Psoas muscle (tissue), 8 donors: ENCODE data around the gene TENT4A. TPM values are rescaled to one million over a fixed set of nuclear protein-coding genes. Genes with fewer than 3 reads are reported as not detected.
A peak's percentile ranks its signal among the peaks of the same experiment; 100 is the strongest.

Experiments
- ATAC-seq, 4 donors: fragments of 200-7000 bp; cut with Tn5 transposase; one replicate each; pipeline ENCODE4 v1.9.1; 2020; ENCODE audit warnings: moderate library complexity in 3 of 4, mild to moderate bottlenecking in 2 of 4
- DNase-seq, 2 donors: peaks; one replicate each; pipeline ENCODE4 v3.0.0-alpha.2; 2020
- H3K27ac ChIP-seq: fragments of 200-600 bp; one replicate; pipeline ENCODE4 v1.8.0; 2022
- H3K27me3 ChIP-seq, 3 donors: fragments of 200-600 bp in 1 of 3; one replicate each; pipeline versions ENCODE4 v1.6.1 to v1.8.0; 2013 to 2022; ENCODE audit warnings: low read length in 2 of 3, mild to moderate bottlenecking in 2 of 3, moderate library complexity in 1 of 3; ENCODE audit not compliant: insufficient read depth in 3 of 3
- H3K36me3 ChIP-seq, 2 donors: fragments of 200-600 bp in 1 of 2; one replicate each; pipeline versions ENCODE4 v1.6.1 to v1.8.0; 2013 to 2022; ENCODE audit warnings: low read depth in 1 of 2, mild to moderate bottlenecking in 1 of 2, moderate library complexity in 1 of 2; ENCODE audit not compliant: insufficient read depth in 1 of 2
- H3K4me1 ChIP-seq: fragments of 200-600 bp; one replicate; pipeline ENCODE4 v1.8.0; 2022
- H3K4me3 ChIP-seq: fragments of 200-600 bp; one replicate; pipeline ENCODE4 v1.8.0; 2022; ENCODE audit warnings: mild to moderate bottlenecking
- H3K9me3 ChIP-seq: fragments of 200-600 bp; one replicate; pipeline ENCODE4 v1.8.0; 2022
- WGBS, 3 donors: extraction: QIAGEN DNeasy Blood & Tissue Kit; methylation state at CpG; one replicate each; pipeline versions ENCODE4 v1.1.6 to v1.1.7; 2013; 5-methylcytosine and 5-hydroxymethylcytosine counted together
- intact Hi-C, 2 donors: fragments of 100-400 bp; cut with DNase I; formaldehyde crosslinking; loops; one replicate each; pipeline versions ENCODE4 v1.11.0 to v1.14.2; 2022
- polyA plus RNA-seq, 3 donors: library from polyadenylated mRNA; stranded (reverse); fragments of 200-250 nt; gene quantifications; one replicate each; pipeline ENCODE4 v1.2.3, GENCODE V29; 2013
- total RNA-seq, 4 donors: library from RNA; stranded (reverse); fragmentation: NEBNext Ultra II Directional in 2 of 4; extraction: Animal tissue kit (Norgen Biotek cat#: 25700) in 2 of 4; gene quantifications; one replicate each; pipeline versions ENCODE4 v1.2.1 to v1.2.4, GENCODE V29; 2021 to 2023
- TF ChIP-seq, protein P1 (sequence below): fragments of 200-600 bp; IDR thresholded peaks from one replicate; pipeline ENCODE4 v1.8.0; 2022; ENCODE audit warnings: antibody characterized with exemption
- donor health status: healthy with polysubstance abuse.
- donor health status: DM: no; HTN: no; CAD: no; lungs with moderate emphysema.
- donor health status: Bipolar disorder and iron deficiency.
- donor health status: healthy.
- donor health status: DM: yes; HTN: yes; CAD: no.
- donor health status: DM: no; HTN: no; CAD: no.
- donor health status: DM: no; HTN: no; CAD: no.
- donor health status: DM: yes; HTN: yes; CAD: no.

TENT4A gene
- total and polyA plus RNA-seq, 7 donors: 5.0 to 19.2 (median 12.7) TPM

DNA sequence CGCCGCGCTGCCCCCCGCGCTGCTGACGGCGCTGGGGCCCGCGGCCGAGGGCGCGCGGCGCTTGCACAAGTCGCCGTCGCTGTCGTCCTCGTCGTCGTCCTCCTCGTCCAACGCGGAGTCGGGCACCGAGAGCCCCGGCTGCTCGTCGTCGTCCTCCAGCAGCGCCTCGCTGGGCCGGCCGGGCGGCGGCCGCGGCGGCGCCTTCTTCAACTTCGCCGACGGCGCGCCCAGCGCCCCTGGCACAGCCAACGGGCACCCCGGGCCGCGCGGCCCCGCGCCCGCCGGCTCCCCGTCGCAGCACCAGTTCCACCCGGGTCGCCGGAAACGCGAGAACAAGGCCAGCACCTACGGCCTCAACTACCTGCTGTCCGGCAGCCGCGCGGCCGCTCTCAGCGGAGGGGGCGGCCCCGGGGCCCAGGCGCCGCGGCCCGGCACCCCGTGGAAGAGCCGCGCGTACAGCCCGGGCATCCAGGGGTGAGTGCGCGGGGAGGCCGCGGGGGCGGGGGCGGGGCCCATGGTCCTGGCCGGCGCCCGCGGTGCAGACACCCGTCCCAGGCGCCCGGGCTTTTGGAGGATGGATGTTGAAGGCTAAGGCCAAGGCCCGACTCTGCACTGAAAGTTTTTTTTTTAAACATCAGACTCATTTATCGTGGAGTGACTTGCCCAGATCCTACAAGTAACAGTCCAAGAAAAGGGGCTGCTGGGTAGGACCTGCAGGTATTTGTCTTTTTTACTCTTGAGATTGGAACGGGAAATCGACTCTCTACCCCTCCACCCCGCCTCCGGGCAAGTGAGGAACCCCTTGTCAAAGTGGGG is 1.2 kb downstream of the TENT4A start:
- peak overlapping the region; percentile 81 for H3K4me3 ChIP-seq
- no peaks in the 10 kb centered on the region for H3K9me3 ChIP-seq
- H3K36me3 ChIP-seq: no peaks in the 10 kb centered on the region
- ATAC-seq: no peak
- TF ChIP-seq, protein P1, sequence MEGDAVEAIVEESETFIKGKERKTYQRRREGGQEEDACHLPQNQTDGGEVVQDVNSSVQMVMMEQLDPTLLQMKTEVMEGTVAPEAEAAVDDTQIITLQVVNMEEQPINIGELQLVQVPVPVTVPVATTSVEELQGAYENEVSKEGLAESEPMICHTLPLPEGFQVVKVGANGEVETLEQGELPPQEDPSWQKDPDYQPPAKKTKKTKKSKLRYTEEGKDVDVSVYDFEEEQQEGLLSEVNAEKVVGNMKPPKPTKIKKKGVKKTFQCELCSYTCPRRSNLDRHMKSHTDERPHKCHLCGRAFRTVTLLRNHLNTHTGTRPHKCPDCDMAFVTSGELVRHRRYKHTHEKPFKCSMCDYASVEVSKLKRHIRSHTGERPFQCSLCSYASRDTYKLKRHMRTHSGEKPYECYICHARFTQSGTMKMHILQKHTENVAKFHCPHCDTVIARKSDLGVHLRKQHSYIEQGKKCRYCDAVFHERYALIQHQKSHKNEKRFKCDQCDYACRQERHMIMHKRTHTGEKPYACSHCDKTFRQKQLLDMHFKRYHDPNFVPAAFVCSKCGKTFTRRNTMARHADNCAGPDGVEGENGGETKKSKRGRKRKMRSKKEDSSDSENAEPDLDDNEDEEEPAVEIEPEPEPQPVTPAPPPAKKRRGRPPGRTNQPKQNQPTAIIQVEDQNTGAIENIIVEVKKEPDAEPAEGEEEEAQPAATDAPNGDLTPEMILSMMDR: no peak
- no peaks in the 10 kb centered on the region for H3K27me3 ChIP-seq
- H3K27ac ChIP-seq: peak overlapping the region; percentile 75
- intact Hi-C loops: loop anchor here (5.0 to 10.0 kb wide), 2 partner anchors 82 to 260 kb away; partner anchors contain the start of genes NSUN2 (in 1 of the 2) and SRD5A1 (in 1 of the 2)
- peaks cover 53% of the 10 kb centered on the region for H3K4me1 ChIP-seq
- WGBS, 3 donors: 1% methylated on average over 39 to 99 of the region's 99 CpGs
- peak; percentile 53 to 67 for DNase-seq

DNA sequence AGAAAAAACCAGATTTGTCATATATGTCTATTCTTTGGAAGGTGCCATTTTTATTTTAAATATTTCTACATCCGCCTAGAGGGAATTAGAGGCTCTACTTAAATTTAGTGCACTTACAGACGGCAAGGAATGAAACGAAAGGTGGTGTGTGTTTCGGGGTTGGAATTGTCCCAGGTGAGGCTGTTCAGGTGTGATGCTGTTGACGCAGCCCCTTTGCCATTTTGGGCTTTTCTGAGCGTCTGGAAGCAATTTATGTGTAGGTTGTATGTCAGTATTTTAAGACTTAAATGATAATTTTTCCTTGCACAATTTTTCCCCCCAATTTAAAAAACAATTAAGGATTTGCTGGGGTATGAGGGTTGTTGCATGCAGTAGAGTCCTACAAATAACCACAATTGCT is 2.0 kb downstream of the TENT4A start:
- WGBS, 3 donors: 39 to 54% (median 40%) methylated on average over 6 of the region's 6 CpGs
- ATAC-seq: no peak
- intact Hi-C loops: loop anchor here in 1 of 2 donors (10.0 kb wide), 1 partner anchor 260 kb away; no protein-coding TSS in a partner anchor
- H3K27me3 ChIP-seq: no peaks in the 10 kb centered on the region
- no peak for DNase-seq
- H3K4me3 ChIP-seq: peak overlapping the region; percentile 81
- no peaks in the 10 kb centered on the region for H3K9me3 ChIP-seq
- H3K4me1 ChIP-seq: peaks cover 60% of the 10 kb centered on the region
- peak overlapping the region; percentile 50 for H3K27ac ChIP-seq
- no peaks in the 10 kb centered on the region for H3K36me3 ChIP-seq
- TF ChIP-seq, protein P1: no peak

DNA sequence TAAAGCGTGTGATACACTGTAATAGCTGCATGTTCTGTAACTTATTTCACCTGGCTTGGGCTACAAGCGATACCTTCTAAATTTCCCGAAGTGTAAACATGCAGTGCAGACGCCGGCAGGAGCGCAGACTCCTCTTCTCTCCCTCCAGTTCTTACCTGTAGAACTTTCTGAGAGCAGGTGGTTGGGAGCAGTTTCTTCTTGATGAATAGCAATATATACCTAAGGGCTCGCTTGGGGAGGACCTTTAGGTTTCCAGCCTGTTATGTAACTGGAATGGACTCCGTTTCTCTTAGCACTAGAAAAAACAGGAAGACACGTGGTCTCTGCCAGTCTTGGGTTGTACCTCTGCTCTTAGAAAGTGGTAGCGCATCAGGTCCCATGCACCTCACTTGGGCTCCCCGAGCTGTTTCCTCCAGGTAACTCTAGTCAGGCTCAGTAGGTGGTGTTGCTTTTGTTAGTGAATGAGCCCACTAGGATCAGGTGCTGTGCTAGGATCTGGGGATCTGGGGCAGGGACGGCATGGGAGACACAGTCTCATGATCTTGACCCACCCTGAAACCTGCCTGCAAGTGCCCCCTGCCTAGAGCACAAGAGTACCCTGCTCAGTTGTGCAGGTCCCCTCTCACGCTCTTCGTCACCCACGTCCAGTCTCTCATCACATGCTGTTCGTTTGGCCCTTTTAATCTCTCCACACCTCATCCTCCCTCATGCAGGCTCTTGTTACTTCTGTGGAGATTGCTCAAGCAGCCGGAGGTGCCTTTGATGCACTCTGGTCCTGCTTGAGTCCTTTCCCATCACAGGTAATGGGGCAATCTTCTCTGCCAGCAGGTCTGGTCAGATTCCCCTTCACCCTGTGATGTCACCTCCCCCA is 2.8 kb downstream of the TENT4A start:
- TF ChIP-seq, protein P1: no peak
- Histone ChIP-seq H3K27ac (peak overlapping the region; percentile 50), H3K36me3 (no peaks in the 10 kb centered on the region), H3K4me1 (peaks cover 67% of the 10 kb centered on the region), H3K27me3 (no peaks in the 10 kb centered on the region), H3K4me3 (peak overlapping the region; percentile 81), H3K9me3 (no peaks in the 10 kb centered on the region)
- intact Hi-C loops: loop anchor here in 1 of 2 donors (10.0 kb wide), 1 partner anchor 261 kb away; no protein-coding TSS in a partner anchor
- WGBS, 3 donors: 44 to 65% (median 49%) methylated on average over 17 of the region's 17 CpGs
- ATAC-seq (no peak), DNase-seq (no peak)

DNA sequence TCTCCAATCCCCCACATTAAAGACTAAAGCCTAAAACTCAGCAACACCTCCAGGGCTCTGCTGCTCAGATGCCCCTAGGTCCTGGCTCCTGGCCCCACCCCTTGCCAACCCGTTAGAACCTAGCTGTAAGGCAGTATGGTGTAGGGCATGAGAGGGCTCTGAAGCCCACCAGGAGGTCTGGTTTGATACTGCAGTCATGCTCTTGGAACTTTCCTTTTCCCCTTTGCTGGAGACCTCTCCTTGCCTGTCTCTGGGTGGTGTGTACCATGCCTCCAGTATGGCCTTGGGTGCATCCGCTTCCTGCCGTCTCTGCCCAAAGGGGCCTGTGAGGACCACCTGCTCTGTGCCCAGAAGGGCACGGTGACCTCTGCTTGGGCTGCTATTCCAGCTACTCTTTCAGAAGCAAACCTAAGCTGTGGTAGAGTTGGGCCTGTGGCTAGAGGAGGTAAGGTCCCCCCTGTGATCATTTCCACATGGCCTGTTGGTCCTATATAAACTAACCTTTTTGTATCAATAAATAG is 3.5 kb downstream of the TENT4A start:
- WGBS, 3 donors: 60 to 71% (median 67%) methylated on average over 4 of the region's 4 CpGs
- Histone ChIP-seq H3K4me3 (peak overlapping the region; percentile 81), H3K27me3 (no peaks in the 10 kb centered on the region), H3K36me3 (no peaks in the 10 kb centered on the region), H3K9me3 (no peaks in the 10 kb centered on the region), H3K27ac (peak overlapping the region; percentile 1), H3K4me1 (peaks cover 72% of the 10 kb centered on the region)
- TF ChIP-seq, protein P1: no peak
- DNase-seq (no peak), ATAC-seq (no peak)
- intact Hi-C loops: loop anchor here in 1 of 2 donors (10.0 kb wide), 1 partner anchor 262 kb away; no protein-coding TSS in a partner anchor
